Cardiac muscle cell (in vitro differentiated cells and primary cell): ENCODE data around the gene SPDYE5. TPM values are rescaled to one million over a fixed set of nuclear protein-coding genes. Genes with fewer than 3 reads are reported as not detected.

ENCODE experiments used
- DNase-seq, 2 donors: peaks; one replicate each; pipeline versions ENCODE4 v3.0.0 to v3.0.0-alpha.2; 2010 to 2017; ENCODE audit warnings: low read depth in 1 of 2, low spot score in 1 of 2
- H3K27ac ChIP-seq: fragments of 200-600 bp; sonication (generic); 2 replicates; pipeline ENCODE4 v1.5.1; 2016
- H3K27me3 ChIP-seq: fragments of 200-600 bp; sonication (generic); 2 replicates; pipeline ENCODE4 v1.6.0; 2016; ENCODE audit warnings: control low read depth
- H3K36me3 ChIP-seq: fragments of 200-600 bp; sonication (generic); 2 replicates; pipeline ENCODE4 v1.5.1; 2016; ENCODE audit warnings: control low read depth
- H3K4me1 ChIP-seq: fragments of 200-600 bp; sonication (generic); 2 replicates; pipeline ENCODE4 v1.8.1; 2017; ENCODE audit warnings: low read depth, mild to moderate bottlenecking, mixed run types
- H3K4me3 ChIP-seq: fragments of 200-600 bp; sonication (generic); 2 replicates; pipeline ENCODE4 v1.5.1; 2016; ENCODE audit warnings: mild to moderate bottlenecking
- H3K9me3 ChIP-seq: fragments of 200-600 bp; sonication (generic); 2 replicates; pipeline ENCODE4 v1.5.1; 2017; ENCODE audit warnings: low read depth, mild to moderate bottlenecking, control low read depth
- CTCF ChIP-seq: IDR thresholded peaks from 2 replicates; pipeline ENCODE4 v1.5.1; 2012; ENCODE audit warnings: low read depth, mild to moderate bottlenecking, low read length
- polyA plus RNA-seq: library from polyadenylated mRNA; unstranded; fragments of >200 nt; fragmentation: Nextera tagmentation; extraction: Ambion mirVana; gene quantifications from 2 replicates; pipeline ENCODE4 v1.2.1, GENCODE V29; 2016
- total RNA-seq: library from RNA; depleted of rRNA; stranded (reverse); fragments of >200 nt; gene quantifications from 2 replicates; pipeline ENCODE4 v1.2.3, GENCODE V29; 2016

SPDYE5 gene
- total and polyA plus RNA-seq, 2 experiments from 2014 or later, result 2.9 TPM; not detected in 1

GRCh38 chr7:75536491-75536890 is 44.4 kb downstream of the SPDYE5 start:
- no peak overlapping the region for H3K27ac ChIP-seq
- H3K4me3 ChIP-seq, result no peak overlapping the region
- no peak for DNase-seq
- TF ChIP-seq CTCF, result no peak
- no peaks in the 10 kb centered on the region for H3K4me1 ChIP-seq
- H3K27me3 ChIP-seq, result no peaks in the 10 kb centered on the region
- no peaks in the 10 kb centered on the region for H3K9me3 ChIP-seq
- H3K36me3 ChIP-seq, result peaks cover 34% of the 10 kb centered on the region

- Histone ChIP-seq H3K4me1 (no peaks in the 10 kb centered on the region), H3K4me3 (no peak overlapping the region), H3K27ac (no peak overlapping the region), H3K36me3 (peaks cover 38% of the 10 kb centered on the region), H3K9me3 (no peaks in the 10 kb centered on the region), H3K27me3 (no peaks in the 10 kb centered on the region)
- no peak for TF ChIP-seq CTCF
- DNase-seq, result no peak
Measured at GRCh38 chr7:75536940-75537538, 44.9 kb downstream of the SPDYE5 start.

- Histone ChIP-seq H3K9me3 (no peaks in the 10 kb centered on the region), H3K4me1 (no peaks in the 10 kb centered on the region), H3K36me3 (peaks cover 39% of the 10 kb centered on the region), H3K27me3 (no peaks in the 10 kb centered on the region), H3K27ac (no peak overlapping the region), H3K4me3 (no peak overlapping the region)
- DNase-seq, result no peak
- TF ChIP-seq CTCF, result no peak
Measured at GRCh38 chr7:75537731-75538130, 45.6 kb downstream of the SPDYE5 start.

- Histone ChIP-seq H3K27ac (peak overlapping the region; percentile 67), H3K4me1 (no peaks in the 10 kb centered on the region), H3K36me3 (peaks cover 31% of the 10 kb centered on the region), H3K9me3 (no peaks in the 10 kb centered on the region), H3K27me3 (no peaks in the 10 kb centered on the region), H3K4me3 (no peak overlapping the region)
- TF ChIP-seq CTCF, result no peak
- no peak for DNase-seq
Measured at GRCh38 chr7:75546237-75547015, 54.3 kb downstream of the SPDYE5 start.

Other genes starting within 250 kb of the SPDYE5 start
- gene TRIM73, start 96.7 kb upstream of the SPDYE5 start, total RNA-seq, result 6.6 and 10.3 TPM in 2 replicates
- gene TRIM73, start 96.7 kb upstream of the SPDYE5 start, polyA plus RNA-seq, result 10.9 and 11.2 TPM in 2 replicates
- 16.2 and 17.2 TPM in 2 replicates for gene POM121C, start 6.0 kb upstream of the SPDYE5 start, total RNA-seq
- gene POM121C, start 6.0 kb upstream of the SPDYE5 start, polyA plus RNA-seq, result 35.1 and 47.7 TPM in 2 replicates
- gene HIP1, start 246.6 kb downstream of the SPDYE5 start, total RNA-seq, result 32.3 and 34.6 TPM in 2 replicates
- 19.2 and 21.2 TPM in 2 replicates for gene HIP1, start 246.6 kb downstream of the SPDYE5 start, polyA plus RNA-seq